Stimulated activated memory B cell treated with anti-CD40 and anti-IgM and Interleukin-4, amounts not matched to agents 10 μg/mL and 1 μg/mL and 100 μg/mL, for 72 hours (primary cell): ENCODE data around the gene ARL15.

Source experiments
- ATAC-seq: fragments of 150-1000 bp; cut with Tn5 transposase; 2 replicates; pipeline ENCODE4 v1.10.0; 2021
- H3K27ac Mint-ChIP-seq: one replicate; pipeline ENCODE4 v1.8.0; 2022; ENCODE audit warnings: mild to moderate bottlenecking, mixed read lengths
- H3K27me3 Mint-ChIP-seq: one replicate; pipeline ENCODE4 v1.8.0; 2022; ENCODE audit warnings: mixed read lengths
- H3K36me3 Mint-ChIP-seq: one replicate; pipeline ENCODE4 v1.8.0; 2022; ENCODE audit warnings: mixed read lengths
- H3K4me1 Mint-ChIP-seq: one replicate; pipeline ENCODE4 v1.8.0; 2022; ENCODE audit warnings: mixed read lengths
- H3K4me3 Mint-ChIP-seq: one replicate; pipeline ENCODE4 v1.8.0; 2022; ENCODE audit warnings: mild to moderate bottlenecking, moderate library complexity, mixed read lengths
- H3K9me3 Mint-ChIP-seq: one replicate; pipeline ENCODE4 v1.8.0; 2022; ENCODE audit warnings: mixed read lengths

ARL15 gene

DNA sequence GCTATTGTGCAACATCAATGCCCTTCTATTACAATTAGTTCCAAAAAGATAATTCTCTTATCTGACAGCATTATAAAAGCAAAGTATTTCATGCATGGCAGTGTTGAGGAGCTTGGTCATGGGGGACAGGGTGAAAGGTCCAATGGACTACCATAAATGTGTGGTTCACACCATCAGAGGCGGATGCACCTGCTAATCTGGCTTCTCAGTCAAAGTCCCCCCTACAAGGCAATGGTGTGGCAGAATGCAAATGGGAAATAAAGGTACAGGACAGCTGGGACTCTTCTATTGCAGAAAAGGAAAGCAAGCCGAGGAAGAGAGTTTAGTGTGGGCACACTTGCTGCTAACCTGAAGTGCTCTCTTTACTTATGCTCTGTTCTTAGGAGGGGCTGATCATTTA, 380.8 kb downstream of the ARL15 start:
- H3K4me3 Mint-ChIP-seq, result no peak overlapping the region
- no peaks in the 10 kb centered on the region for H3K9me3 Mint-ChIP-seq
- H3K36me3 Mint-ChIP-seq, result peaks cover 6% of the 10 kb centered on the region
- H3K27ac Mint-ChIP-seq, result no peak overlapping the region
- ATAC-seq, result no peak
- no peaks in the 10 kb centered on the region for H3K27me3 Mint-ChIP-seq
- H3K4me1 Mint-ChIP-seq, result no peaks in the 10 kb centered on the region

DNA sequence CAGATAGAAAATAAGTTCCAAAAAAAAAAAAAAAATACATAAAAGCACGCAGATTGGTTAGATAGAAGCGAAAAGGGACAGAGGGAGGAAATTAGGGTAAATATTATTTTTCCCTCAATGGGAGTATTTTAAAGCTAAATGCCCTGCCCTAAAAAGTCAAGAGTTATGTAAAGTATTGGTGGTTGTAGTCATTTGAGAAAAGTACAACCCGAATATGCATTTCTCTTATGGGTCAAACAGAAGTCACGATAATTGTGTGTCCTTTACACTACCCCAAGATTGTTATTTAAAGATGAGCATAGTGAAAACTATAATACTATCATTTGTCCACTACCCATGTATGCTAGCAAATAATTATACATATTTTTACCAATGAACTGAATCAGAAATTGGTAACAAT, 381.2 kb downstream of the ARL15 start:
- Mint-ChIP-seq H3K27ac (no peak overlapping the region), H3K4me3 (no peak overlapping the region), H3K27me3 (no peaks in the 10 kb centered on the region), H3K9me3 (no peaks in the 10 kb centered on the region), H3K36me3 (peaks cover 6% of the 10 kb centered on the region), H3K4me1 (no peaks in the 10 kb centered on the region)
- no peak for ATAC-seq

- H3K9me3 Mint-ChIP-seq, result no peaks in the 10 kb centered on the region
These were observed 381.7 kb downstream of the ARL15 start for GRCh38 chr5:53928641-53929040.

GRCh38 chr5:53927668-53928247, 382.6 kb downstream of the ARL15 start:
- Mint-ChIP-seq H3K9me3 (no peaks in the 10 kb centered on the region), H3K4me1 (no peaks in the 10 kb centered on the region), H3K4me3 (no peak overlapping the region), H3K27me3 (no peaks in the 10 kb centered on the region), H3K27ac (no peak overlapping the region), H3K36me3 (peaks cover under 1% of the 10 kb centered on the region)
- no peak for ATAC-seq

More at GRCh38 chr5:53928641-53929040, 381.7 kb downstream of the ARL15 start:
- peaks cover 6% of the 10 kb centered on the region for H3K36me3 Mint-ChIP-seq
- no peaks in the 10 kb centered on the region for H3K27me3 Mint-ChIP-seq
- no peak overlapping the region for H3K4me3 Mint-ChIP-seq
- H3K27ac Mint-ChIP-seq, result no peak overlapping the region
- ATAC-seq, result no peak
- H3K4me1 Mint-ChIP-seq, result no peaks in the 10 kb centered on the region

DNA sequence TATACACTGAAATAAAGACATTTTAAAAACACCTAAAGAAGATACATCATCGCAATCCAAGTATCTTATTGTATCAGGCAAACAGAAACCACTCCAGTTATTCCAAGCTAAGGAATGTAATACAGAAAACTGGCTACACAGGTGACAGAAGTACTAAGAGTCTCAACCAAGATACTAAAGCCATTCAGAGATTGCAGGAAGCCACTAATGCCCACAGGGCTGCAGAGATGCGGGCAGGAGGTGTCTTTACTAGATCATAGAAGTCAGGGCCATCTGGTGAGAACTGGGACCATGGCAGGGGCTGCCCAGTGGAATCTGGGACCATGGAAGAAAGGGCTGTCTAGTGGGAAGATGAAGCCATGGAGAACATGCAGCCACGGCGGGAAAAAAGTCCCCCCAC, 384.3 kb downstream of the ARL15 start:
- H3K27ac Mint-ChIP-seq, result no peak overlapping the region
- ATAC-seq, result no peak
- no peaks in the 10 kb centered on the region for H3K27me3 Mint-ChIP-seq
- H3K9me3 Mint-ChIP-seq, result no peaks in the 10 kb centered on the region
- H3K4me1 Mint-ChIP-seq, result no peaks in the 10 kb centered on the region
- H3K36me3 Mint-ChIP-seq, result peaks cover 5% of the 10 kb centered on the region
- H3K4me3 Mint-ChIP-seq, result no peak overlapping the region

- no peak for ATAC-seq
- H3K9me3 Mint-ChIP-seq, result no peaks in the 10 kb centered on the region
- H3K27me3 Mint-ChIP-seq, result no peaks in the 10 kb centered on the region
- H3K27ac Mint-ChIP-seq, result no peak overlapping the region
- H3K4me1 Mint-ChIP-seq, result no peaks in the 10 kb centered on the region
- H3K36me3 Mint-ChIP-seq, result peaks cover 5% of the 10 kb centered on the region
- H3K4me3 Mint-ChIP-seq, result no peak overlapping the region
These were observed 386.0 kb downstream of the ARL15 start for GRCh38 chr5:53924392-53924791.

GRCh38 chr5:53923961-53924360, 386.4 kb downstream of the ARL15 start:
- H3K27me3 Mint-ChIP-seq, result no peaks in the 10 kb centered on the region

DNA sequence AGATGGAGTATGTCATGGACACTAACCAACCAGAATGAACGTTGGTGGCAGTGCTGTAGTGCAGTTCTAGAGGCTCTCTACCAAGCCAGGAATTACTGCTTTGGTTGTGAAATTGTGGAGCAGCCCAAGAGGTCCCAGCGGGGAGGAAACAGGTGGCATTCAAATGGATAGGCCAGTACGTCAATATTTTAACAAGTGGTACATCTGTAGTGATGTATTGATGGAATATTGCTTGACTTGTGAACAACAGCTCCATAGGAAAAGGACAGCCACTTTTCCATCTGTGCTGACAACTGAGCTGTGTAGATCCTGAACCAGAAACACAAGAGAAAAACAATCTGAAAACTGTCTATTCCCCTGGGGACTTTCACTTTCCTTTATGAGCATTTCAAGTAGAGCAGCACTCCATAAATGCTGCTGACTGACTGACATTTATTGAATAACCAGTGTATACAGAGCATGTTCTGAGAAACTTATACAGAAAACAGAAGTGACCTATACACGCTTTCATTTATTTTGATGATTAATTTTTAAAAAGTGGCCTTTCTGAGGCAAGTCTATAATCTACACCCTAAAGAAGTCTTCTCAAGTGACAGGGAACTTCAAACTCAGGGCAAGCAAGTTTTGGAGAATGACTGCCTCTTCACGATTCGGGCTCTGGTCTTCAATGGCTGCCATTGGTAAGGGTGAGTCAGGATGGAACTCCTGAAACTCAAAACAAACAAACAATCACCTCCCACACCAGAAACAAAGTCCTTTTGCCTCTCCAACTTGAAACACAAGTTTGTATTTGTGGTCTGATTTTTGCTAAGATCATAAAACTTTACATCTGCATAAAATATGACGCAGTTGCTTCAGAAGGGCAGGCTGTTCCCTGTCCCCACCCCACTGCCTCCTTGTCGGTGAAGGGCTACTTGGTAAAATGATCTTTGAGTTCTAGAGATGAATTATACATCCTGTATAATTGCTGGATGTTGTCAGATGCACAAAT, 387.6 kb downstream of the ARL15 start:
- Mint-ChIP-seq H3K36me3 (peaks cover 5% of the 10 kb centered on the region), H3K27me3 (no peaks in the 10 kb centered on the region), H3K27ac (no peak overlapping the region), H3K9me3 (no peaks in the 10 kb centered on the region), H3K4me3 (no peak overlapping the region), H3K4me1 (no peaks in the 10 kb centered on the region)
- ATAC-seq, result no peak

More at GRCh38 chr5:53923961-53924360, 386.4 kb downstream of the ARL15 start:
- ATAC-seq, result no peak
- H3K4me3 Mint-ChIP-seq, result no peak overlapping the region
- H3K27ac Mint-ChIP-seq, result no peak overlapping the region
- no peaks in the 10 kb centered on the region for H3K4me1 Mint-ChIP-seq
- H3K9me3 Mint-ChIP-seq, result no peaks in the 10 kb centered on the region
- H3K36me3 Mint-ChIP-seq, result peaks cover 5% of the 10 kb centered on the region

DNA sequence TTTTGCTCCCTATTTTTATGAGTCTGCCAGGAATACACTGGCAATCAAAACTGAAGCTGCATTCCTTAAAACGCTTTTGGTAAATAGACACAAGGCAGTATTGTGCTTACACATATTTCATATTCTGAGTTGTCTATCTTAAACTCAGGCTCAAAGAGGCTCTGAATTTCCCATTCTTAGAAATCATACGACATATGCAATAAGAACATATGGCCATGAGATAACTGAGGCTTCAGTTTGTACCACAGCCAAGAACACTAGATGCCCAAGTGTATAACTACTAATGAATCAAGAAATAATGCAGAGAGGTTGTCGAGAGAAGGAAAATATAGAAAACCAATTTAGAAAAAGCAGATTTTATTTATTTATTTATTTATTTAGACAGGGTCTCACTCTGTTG, 392.5 kb downstream of the ARL15 start:
- Mint-ChIP-seq H3K36me3 (peaks cover 5% of the 10 kb centered on the region), H3K27me3 (no peaks in the 10 kb centered on the region), H3K4me3 (no peak overlapping the region), H3K27ac (no peak overlapping the region), H3K4me1 (peaks cover 10% of the 10 kb centered on the region), H3K9me3 (no peaks in the 10 kb centered on the region)
- no peak for ATAC-seq

DNA sequence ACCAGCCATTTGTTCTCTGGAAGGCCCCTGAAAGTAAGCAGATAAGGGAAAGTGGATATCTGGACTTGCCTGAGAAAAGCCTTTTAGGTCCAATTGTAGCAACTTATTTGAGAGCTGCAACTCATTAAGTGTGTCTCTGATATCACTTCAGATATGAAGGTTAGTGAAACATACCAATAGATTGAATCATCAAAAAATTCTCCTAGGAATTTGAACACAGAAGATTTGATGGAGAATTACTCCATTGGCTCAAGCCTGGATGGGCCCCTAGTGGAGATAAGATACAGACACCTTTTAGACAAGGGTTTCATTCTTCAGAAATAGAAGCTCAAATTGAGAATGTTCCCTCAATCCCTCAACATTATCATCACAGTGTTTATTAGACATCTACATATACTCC, 393.3 kb downstream of the ARL15 start:
- H3K4me1 Mint-ChIP-seq, result peaks cover 10% of the 10 kb centered on the region
- no peak overlapping the region for H3K27ac Mint-ChIP-seq
- H3K27me3 Mint-ChIP-seq, result no peaks in the 10 kb centered on the region
- ATAC-seq, result no peak
- H3K4me3 Mint-ChIP-seq, result no peak overlapping the region
- peaks cover under 1% of the 10 kb centered on the region for H3K36me3 Mint-ChIP-seq
- no peaks in the 10 kb centered on the region for H3K9me3 Mint-ChIP-seq

GRCh38 chr5:53915120-53915519, 395.3 kb downstream of the ARL15 start:
- Mint-ChIP-seq H3K36me3 (no peaks in the 10 kb centered on the region), H3K9me3 (no peaks in the 10 kb centered on the region), H3K27ac (no peak overlapping the region), H3K27me3 (no peaks in the 10 kb centered on the region), H3K4me1 (peaks cover 10% of the 10 kb centered on the region), H3K4me3 (no peak overlapping the region)
- ATAC-seq, result no peak

GRCh38 chr5:53913941-53914340, 396.4 kb downstream of the ARL15 start:
- no peak for ATAC-seq
- H3K4me3 Mint-ChIP-seq, result no peak overlapping the region
- no peak overlapping the region for H3K27ac Mint-ChIP-seq
- peaks cover 10% of the 10 kb centered on the region for H3K4me1 Mint-ChIP-seq
- no peaks in the 10 kb centered on the region for H3K36me3 Mint-ChIP-seq
- H3K9me3 Mint-ChIP-seq, result no peaks in the 10 kb centered on the region
- no peaks in the 10 kb centered on the region for H3K27me3 Mint-ChIP-seq

DNA sequence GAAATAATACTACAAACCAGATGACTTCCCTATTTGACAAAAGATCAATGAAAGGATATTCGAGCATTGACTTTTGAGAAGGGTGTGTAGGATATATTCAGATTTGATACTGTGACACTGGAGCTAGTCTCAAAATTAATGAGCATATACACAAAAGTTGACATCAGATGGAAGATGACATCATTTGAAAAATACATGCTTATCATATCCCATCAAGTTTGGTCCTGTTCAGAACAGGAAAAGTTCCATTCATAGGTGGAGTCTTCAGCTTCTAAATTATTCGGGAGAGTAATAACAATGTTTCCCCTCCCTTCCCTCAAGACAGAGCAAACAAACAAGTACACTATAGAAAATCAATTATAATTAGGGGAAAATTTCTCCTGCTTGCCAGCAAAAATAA, 401.6 kb downstream of the ARL15 start:
- ATAC-seq, result no peak
- Mint-ChIP-seq H3K36me3 (no peaks in the 10 kb centered on the region), H3K9me3 (no peaks in the 10 kb centered on the region), H3K27me3 (no peaks in the 10 kb centered on the region), H3K4me1 (no peaks in the 10 kb centered on the region), H3K27ac (no peak overlapping the region), H3K4me3 (no peak overlapping the region)

GRCh38 chr5:53907827-53908226, 402.5 kb downstream of the ARL15 start:
- H3K4me1 Mint-ChIP-seq, result no peaks in the 10 kb centered on the region
- ATAC-seq, result no peak
- H3K36me3 Mint-ChIP-seq, result no peaks in the 10 kb centered on the region
- H3K27me3 Mint-ChIP-seq, result no peaks in the 10 kb centered on the region
- H3K9me3 Mint-ChIP-seq, result no peaks in the 10 kb centered on the region
- no peak overlapping the region for H3K27ac Mint-ChIP-seq
- H3K4me3 Mint-ChIP-seq, result no peak overlapping the region

GRCh38 chr5:53906736-53907135, 403.6 kb downstream of the ARL15 start:
- Mint-ChIP-seq H3K4me1 (no peaks in the 10 kb centered on the region), H3K36me3 (no peaks in the 10 kb centered on the region), H3K27ac (no peak overlapping the region), H3K4me3 (no peak overlapping the region), H3K9me3 (no peaks in the 10 kb centered on the region), H3K27me3 (no peaks in the 10 kb centered on the region)
- ATAC-seq, result no peak
